ENCODE data around the gene UBA1. TPM values are rescaled to one million over a fixed set of nuclear protein-coding genes. Genes with fewer than 3 reads are reported as not detected.
"Not testable (repeated sequence)": the region's sequence is repeated elsewhere in the genome, so short reads cannot be mapped to it uniquely, and the experiment has no call there.

The UBA1 gene
- total RNA-seq, 3 donors from 2014 or later (not counting 1 experiment from before 2014, with no cell fraction given) = 118 to 168 (median 120) TPM

DNA sequence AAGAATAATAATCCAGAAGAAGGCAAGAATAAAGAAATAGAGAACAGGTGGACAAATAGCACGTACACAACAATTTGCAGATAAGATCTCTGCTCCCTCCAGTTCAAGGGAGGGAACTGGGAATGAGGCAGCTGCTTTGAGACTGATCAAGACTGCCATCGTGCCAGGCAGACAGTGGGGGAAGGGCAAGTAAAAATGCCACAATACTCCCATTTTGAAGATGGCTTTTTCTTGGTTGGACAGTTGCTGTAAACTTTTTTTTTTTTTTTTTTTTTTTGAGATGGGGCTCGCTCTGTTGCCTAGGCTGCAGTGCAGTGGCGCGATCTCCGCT lies 56.4 kb downstream of the UBA1 start:
- Mint-ChIP-seq H3K27me3 (ENCODE audit: low read depth in 2 of 2) (no peaks in the 10 kb centered on the region), H3K36me3 (no peaks in the 10 kb centered on the region), H3K4me3 (no peak overlapping the region), H3K9me3 (no peaks in the 10 kb centered on the region), H3K4me1 (no peaks in the 10 kb centered on the region), H3K27ac (no peak overlapping the region)
- Histone ChIP-seq H3K4me3 (ENCODE audit: low read length) (no peak overlapping the region), H3K27me3 (ENCODE audit: control insufficient read depth, insufficient read depth, low read length) (no peaks in the 10 kb centered on the region), H3K36me3 (ENCODE audit: control insufficient read depth, insufficient read depth, low read length) (peaks cover 15% of the 10 kb centered on the region), H3K9me3 (ENCODE audit: control insufficient read depth, insufficient read depth, low read length) (no peaks in the 10 kb centered on the region), H3K4me1 (ENCODE audit: control insufficient read depth, insufficient read depth, low read length) (no peaks in the 10 kb centered on the region), H3K27ac (ENCODE audit: low read length) (no peak overlapping the region)
- DNase-seq = no peak
- TF ChIP-seq, protein P1, sequence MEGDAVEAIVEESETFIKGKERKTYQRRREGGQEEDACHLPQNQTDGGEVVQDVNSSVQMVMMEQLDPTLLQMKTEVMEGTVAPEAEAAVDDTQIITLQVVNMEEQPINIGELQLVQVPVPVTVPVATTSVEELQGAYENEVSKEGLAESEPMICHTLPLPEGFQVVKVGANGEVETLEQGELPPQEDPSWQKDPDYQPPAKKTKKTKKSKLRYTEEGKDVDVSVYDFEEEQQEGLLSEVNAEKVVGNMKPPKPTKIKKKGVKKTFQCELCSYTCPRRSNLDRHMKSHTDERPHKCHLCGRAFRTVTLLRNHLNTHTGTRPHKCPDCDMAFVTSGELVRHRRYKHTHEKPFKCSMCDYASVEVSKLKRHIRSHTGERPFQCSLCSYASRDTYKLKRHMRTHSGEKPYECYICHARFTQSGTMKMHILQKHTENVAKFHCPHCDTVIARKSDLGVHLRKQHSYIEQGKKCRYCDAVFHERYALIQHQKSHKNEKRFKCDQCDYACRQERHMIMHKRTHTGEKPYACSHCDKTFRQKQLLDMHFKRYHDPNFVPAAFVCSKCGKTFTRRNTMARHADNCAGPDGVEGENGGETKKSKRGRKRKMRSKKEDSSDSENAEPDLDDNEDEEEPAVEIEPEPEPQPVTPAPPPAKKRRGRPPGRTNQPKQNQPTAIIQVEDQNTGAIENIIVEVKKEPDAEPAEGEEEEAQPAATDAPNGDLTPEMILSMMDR (IDR thresholded peaks at IDR 0.05) = no peak
- intact Hi-C loops (cut with micrococcal nuclease) = no loop called here
- WGBS (ENCODE audit: insufficient coverage) = 100% methylated on average over 5 of the region's 6 CpGs
- ATAC-seq = no peak

DNA sequence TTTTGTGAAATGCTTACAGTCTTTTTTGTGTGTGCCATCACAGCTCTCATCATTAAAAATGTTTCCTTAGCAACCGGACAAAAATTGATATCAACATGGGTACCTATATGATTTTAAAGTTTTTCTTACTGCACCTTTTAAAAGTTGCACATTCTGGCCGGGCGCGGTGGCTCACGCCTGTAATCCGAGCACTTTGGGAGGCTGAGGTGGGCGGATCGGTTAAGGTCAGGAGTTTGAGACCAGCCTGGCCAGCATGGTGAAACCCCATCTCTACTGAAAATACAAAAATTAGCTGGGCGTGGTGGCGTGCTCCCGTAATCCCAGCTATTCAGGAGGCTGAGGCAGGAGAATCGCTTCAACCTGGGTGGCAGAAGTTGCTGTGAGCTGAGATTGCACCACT lies 64.0 kb downstream of the UBA1 start:
- H3K9me3 ChIP-seq (ENCODE audit: control insufficient read depth, insufficient read depth, low read length); H3K27ac ChIP-seq (ENCODE audit: low read length); H3K36me3 ChIP-seq (ENCODE audit: control insufficient read depth, insufficient read depth, low read length); ATAC-seq; intact Hi-C loops (cut with micrococcal nuclease); H3K36me3 Mint-ChIP-seq; DNase-seq; H3K4me3 Mint-ChIP-seq; H3K4me1 ChIP-seq (ENCODE audit: control insufficient read depth, insufficient read depth, low read length); H3K9me3 Mint-ChIP-seq; H3K27me3 ChIP-seq (ENCODE audit: control insufficient read depth, insufficient read depth, low read length); H3K4me1 Mint-ChIP-seq; H3K27me3 Mint-ChIP-seq (ENCODE audit: low read depth in 2 of 2); H3K27ac Mint-ChIP-seq; H3K4me3 ChIP-seq (ENCODE audit: low read length): not testable (repeated sequence)
- 97% methylated on average over 11 of the region's 12 CpGs for WGBS (ENCODE audit: insufficient coverage)

Other genes starting within 250 kb of the UBA1 start
- not detected for gene RGN, start 115.4 kb upstream of the UBA1 start, total RNA-seq
- gene NDUFB11, start 49.1 kb upstream of the UBA1 start, total RNA-seq = 10 to 100 TPM; 38.2 to 43.3 (median 42.3) TPM
- 10 to 100 TPM; 37.5 to 43.7 (median 39.4) TPM for gene RBM10, start 48.6 kb upstream of the UBA1 start, total RNA-seq
- gene CDK16, start 24.9 kb downstream of the UBA1 start, total RNA-seq = 100 to 1,000 TPM; 112 to 140 (median 126) TPM
- gene USP11, start 39.2 kb downstream of the UBA1 start, total RNA-seq = 100 to 1,000 TPM; 107 to 131 (median 108) TPM
- gene ZNF157, start 176.7 kb downstream of the UBA1 start, total RNA-seq = under 1 TPM; 0.35 to 0.61 (median 0.47) TPM